ENCODE measurements around the gene JMJD1C. TPM values are rescaled to one million over a fixed set of nuclear protein-coding genes. Genes with fewer than 3 reads are reported as not detected.

Gene JMJD1C
- total and polyA plus RNA-seq, 11 donors: 20.3 to 54.6 (median 34.1) TPM

DNA sequence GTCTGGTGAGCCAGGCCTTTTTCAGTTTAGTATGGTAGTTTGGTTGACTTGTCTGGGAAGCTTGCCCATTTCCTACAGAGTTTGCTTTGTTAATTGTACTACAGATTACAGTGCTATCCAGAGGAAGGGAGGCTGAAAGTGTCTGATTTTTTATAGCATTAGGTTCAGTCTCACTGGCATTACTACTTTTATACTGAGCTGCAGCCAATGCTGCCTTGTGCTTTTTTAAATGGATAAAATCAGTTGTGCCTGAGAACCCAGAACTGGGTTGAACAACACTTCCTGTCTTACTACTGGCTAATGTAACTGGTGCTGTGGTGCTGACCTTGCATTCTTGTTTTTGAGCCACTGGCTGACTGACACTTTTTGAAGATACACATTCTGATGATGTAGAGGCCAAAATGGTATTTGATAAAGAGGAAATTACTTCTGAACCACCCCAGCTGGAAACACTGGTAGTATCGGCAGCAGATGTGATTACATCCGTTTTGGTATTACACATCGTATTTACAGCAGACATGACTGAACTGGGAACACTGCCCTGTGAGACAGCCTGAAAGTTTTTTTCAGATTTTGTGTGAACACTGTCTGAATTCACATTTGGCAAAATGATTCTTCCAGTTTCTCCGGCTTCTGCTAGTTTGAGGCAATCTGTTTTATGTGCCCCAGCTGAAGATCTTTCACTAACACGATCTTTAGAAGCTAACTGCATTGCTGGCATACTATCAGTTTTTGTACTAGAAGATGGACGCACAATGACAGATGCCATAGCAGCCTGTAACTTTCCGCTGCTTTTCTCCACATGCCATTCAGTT lies 258.6 kb downstream of the JMJD1C start:
- 9 to 15% (median 13%) methylated on average over 7 of the region's 7 CpGs for WGBS, 4 donors
- peaks cover 0 to 49% (median 32%) of the 10 kb centered on the region in 9 donors for H3K36me3 ChIP-seq
- H3K27me3 ChIP-seq: no peaks in the 10 kb centered on the region
- H3K9me3 ChIP-seq: no peaks in the 10 kb centered on the region
- DNase-seq: peak in 4 of 5 donors; percentile 40 to 50 (median 44)
- peak overlapping the region; percentile 29 to 85 (median 67) for H3K27ac ChIP-seq
- intact Hi-C loops (cut with DNase I): loop anchor here in 8 of 10 donors (1.0 to 10.0 kb wide), 9 partner anchors 35 to 510 kb away; partner anchors contain the start of gene REEP3 (in 2 of the 8)
- ATAC-seq: peak; percentile 65 to 84 (median 80)
- H3K4me1 ChIP-seq: peaks cover 3 to 78% (median 60%) of the 10 kb centered on the region in 12 donors
- TF ChIP-seq, protein P1, sequence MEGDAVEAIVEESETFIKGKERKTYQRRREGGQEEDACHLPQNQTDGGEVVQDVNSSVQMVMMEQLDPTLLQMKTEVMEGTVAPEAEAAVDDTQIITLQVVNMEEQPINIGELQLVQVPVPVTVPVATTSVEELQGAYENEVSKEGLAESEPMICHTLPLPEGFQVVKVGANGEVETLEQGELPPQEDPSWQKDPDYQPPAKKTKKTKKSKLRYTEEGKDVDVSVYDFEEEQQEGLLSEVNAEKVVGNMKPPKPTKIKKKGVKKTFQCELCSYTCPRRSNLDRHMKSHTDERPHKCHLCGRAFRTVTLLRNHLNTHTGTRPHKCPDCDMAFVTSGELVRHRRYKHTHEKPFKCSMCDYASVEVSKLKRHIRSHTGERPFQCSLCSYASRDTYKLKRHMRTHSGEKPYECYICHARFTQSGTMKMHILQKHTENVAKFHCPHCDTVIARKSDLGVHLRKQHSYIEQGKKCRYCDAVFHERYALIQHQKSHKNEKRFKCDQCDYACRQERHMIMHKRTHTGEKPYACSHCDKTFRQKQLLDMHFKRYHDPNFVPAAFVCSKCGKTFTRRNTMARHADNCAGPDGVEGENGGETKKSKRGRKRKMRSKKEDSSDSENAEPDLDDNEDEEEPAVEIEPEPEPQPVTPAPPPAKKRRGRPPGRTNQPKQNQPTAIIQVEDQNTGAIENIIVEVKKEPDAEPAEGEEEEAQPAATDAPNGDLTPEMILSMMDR (IDR thresholded peaks at IDR 0.05): no peak
- no peak for TF ChIP-seq POLR2A (IDR thresholded peaks at IDR 0.05)
- peak overlapping the region in 6 of 12 donors; percentile 5 to 20 (median 14) for H3K4me3 ChIP-seq

DNA sequence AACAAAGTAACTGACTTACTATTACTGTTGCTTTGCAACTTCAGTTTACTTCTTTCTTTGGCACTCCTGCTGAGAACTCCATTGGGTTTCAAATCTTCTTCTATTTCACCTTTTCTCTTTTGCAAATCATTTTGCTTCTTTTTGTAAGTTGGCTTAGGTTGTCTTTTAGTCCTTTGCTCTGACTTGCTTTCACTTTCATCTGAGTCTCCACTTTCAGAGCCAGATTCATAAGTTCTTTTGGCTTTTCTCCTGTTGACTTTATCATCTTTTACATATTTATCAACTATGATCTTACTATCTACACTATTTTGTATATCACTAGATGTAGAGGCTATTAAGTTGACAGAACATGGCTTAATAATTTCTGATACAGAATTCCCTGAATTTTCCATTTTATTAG lies 259.2 kb downstream of the JMJD1C start:
- Histone ChIP-seq H3K27me3 (no peaks in the 10 kb centered on the region), H3K36me3 (peaks cover 0 to 49% (median 32%) of the 10 kb centered on the region in 9 donors), H3K9me3 (no peaks in the 10 kb centered on the region), H3K4me1 (peaks cover 3 to 81% (median 60%) of the 10 kb centered on the region in 12 donors), H3K27ac (peak overlapping the region; percentile 29 to 85 (median 67)), H3K4me3 (peak overlapping the region in 1 of 12 donors; percentile 19)
- intact Hi-C loops (cut with DNase I): loop anchor here in 7 of 10 donors (5.0 to 10.0 kb wide), 8 partner anchors 34 to 511 kb away; partner anchors contain the start of gene REEP3 (in 2 of the 7)
- ATAC-seq: no peak
- no peak for DNase-seq
- TF ChIP-seq, protein P1 (IDR thresholded peaks at IDR 0.05): no peak
- TF ChIP-seq POLR2A (IDR thresholded peaks at IDR 0.05): no peak

DNA sequence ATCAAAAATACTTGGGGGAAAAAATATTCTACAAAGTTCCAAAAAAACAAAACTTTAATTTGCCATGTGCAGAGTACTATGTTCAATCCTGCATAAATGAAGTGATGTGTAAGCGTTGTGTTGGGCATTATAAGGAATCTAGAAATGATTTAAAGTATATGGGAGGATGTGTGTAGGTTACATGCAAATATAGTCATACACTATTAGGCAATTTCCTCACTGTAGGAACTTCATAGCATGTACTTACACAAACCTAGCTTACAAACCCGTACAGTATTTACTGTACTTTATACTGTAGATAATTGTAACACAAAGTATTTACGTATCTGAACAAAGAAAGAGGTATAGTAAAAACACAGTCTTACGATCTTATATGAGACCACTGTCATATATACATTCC lies 260.4 kb downstream of the JMJD1C start:
- Histone ChIP-seq H3K27ac (peak overlapping the region in 2 of 12 donors; percentile 8 to 85), H3K4me3 (no peak overlapping the region), H3K27me3 (no peaks in the 10 kb centered on the region), H3K4me1 (peaks cover 3 to 75% (median 56%) of the 10 kb centered on the region in 12 donors), H3K9me3 (no peaks in the 10 kb centered on the region), H3K36me3 (peaks cover 0 to 60% (median 43%) of the 10 kb centered on the region in 9 donors)
- ATAC-seq (no peak), DNase-seq (no peak)
- intact Hi-C loops (cut with DNase I): loop anchor here in 7 of 10 donors (5.0 to 10.0 kb wide), 8 partner anchors 33 to 512 kb away; partner anchors contain the start of gene REEP3 (in 2 of the 7)
- WGBS, 4 donors: 91 to 94% (median 93%) methylated on average over 4 of the region's 4 CpGs
- no peak for TF ChIP-seq POLR2A (IDR thresholded peaks at IDR 0.05)
- TF ChIP-seq, protein P1 (IDR thresholded peaks at IDR 0.05): no peak
